Gastrocnemius medialis (tissue), 4 donors: Measurements from ENCODE around the gene NECTIN2.

Experiments
- POLR2A ChIP-seq, 2 donors: fragments of 450-650 bp; IDR thresholded peaks; one replicate each; pipeline ENCODE4 v1.6.1; 2017; ENCODE audit warnings: antibody characterized with exemption in 2 of 2, mild to moderate bottlenecking in 2 of 2, moderate library complexity in 2 of 2
- TF ChIP-seq, protein P1 (sequence below), 5 experiments: fragments of 450-650 bp in 3 of 5; fragments of 200-600 bp in 2 of 5; sonication (generic) in 2 of 5; IDR thresholded peaks in 4 of 5; conservative IDR thresholded peaks in 1 of 5; 1 replicate in 4 of 5; 2 replicates in 1 of 5; pipeline ENCODE4 v1.5.1; 2016 to 2019; ENCODE audit warnings: antibody characterized with exemption in 5 of 5, mild to moderate bottlenecking in 3 of 5, moderate library complexity in 3 of 5

DNA sequence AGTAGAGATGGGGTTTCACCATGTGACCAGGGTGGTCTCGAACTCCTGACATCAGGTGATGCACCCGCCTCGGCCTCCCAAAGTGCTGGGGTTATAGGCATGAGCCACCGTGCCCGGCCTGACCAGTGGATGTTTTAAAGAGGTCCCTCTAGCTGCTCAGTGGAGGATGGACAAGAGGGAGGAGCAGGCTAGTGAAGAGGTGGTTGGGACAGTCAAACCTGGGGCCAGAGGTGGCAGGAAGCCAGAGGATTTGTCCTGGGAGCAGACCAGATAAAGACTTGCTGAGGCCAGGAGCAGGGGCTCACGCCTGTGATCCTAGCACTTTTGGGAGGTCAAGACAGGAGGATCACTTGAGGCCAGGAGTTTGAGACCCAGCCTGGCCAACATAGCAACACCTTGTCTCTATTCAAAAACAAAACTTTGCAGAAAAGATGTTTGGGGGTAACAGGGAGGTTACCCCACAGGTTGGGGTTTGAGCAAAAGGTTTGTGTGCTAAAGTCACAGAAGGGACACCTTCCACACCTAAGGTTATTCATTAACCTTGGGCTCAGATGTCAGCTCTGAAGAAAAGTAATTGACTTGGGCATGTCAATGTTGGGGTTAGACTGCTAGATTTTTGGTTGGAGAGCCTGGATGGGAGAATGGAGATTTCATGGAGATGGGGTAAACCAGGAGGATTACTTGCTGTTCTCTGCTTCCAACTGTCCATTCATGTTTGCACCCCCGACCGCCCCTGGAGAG, 28.2 kb upstream of the NECTIN2 start:
- TF ChIP-seq, protein P1, sequence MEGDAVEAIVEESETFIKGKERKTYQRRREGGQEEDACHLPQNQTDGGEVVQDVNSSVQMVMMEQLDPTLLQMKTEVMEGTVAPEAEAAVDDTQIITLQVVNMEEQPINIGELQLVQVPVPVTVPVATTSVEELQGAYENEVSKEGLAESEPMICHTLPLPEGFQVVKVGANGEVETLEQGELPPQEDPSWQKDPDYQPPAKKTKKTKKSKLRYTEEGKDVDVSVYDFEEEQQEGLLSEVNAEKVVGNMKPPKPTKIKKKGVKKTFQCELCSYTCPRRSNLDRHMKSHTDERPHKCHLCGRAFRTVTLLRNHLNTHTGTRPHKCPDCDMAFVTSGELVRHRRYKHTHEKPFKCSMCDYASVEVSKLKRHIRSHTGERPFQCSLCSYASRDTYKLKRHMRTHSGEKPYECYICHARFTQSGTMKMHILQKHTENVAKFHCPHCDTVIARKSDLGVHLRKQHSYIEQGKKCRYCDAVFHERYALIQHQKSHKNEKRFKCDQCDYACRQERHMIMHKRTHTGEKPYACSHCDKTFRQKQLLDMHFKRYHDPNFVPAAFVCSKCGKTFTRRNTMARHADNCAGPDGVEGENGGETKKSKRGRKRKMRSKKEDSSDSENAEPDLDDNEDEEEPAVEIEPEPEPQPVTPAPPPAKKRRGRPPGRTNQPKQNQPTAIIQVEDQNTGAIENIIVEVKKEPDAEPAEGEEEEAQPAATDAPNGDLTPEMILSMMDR (IDR thresholded peaks at IDR 0.05 in 4 of 5, conservative IDR thresholded peaks at IDR 0.05 in 1 of 5): no peak
- TF ChIP-seq POLR2A (IDR thresholded peaks at IDR 0.05): no peak
